ENCODE results near the gene BDH1.

GRCh38 chr3:197522183-197522715 is 33.5 kb downstream of the BDH1 start:
- TF ChIP-seq CTCF (IDR thresholded peaks at IDR 0.05) (no peak), POLR2A (IDR thresholded peaks at IDR 0.05) (no peak)

All from esophagus squamous epithelium (tissue), 4 donors.